H1 (cell line): ENCODE measurements around the gene ITGB5. TPM values are rescaled to one million over a fixed set of nuclear protein-coding genes. Genes with fewer than 3 reads are reported as not detected.

ENCODE experiments used
- CTCF ChIA-PET: fragments of 300-600 bp; sonication (Branson Sonifier 250); formaldehyde crosslinking; loops from one replicate; lab custom pipeline; 2021; ENCODE audit not compliant: partially characterized antibody; lab: Charles Lee
- POLR2A ChIA-PET: fragments of 300-600 bp; sonication (Branson Sonifier 250); formaldehyde crosslinking; loops from one replicate; lab custom pipeline; 2021; ENCODE audit warnings: inconsistent platforms; ENCODE audit not compliant: partially characterized antibody; lab: Charles Lee
- DNase-seq, 2 experiments: peaks; one replicate each; pipeline versions ENCODE4 v3.0.0 to v3.0.0-alpha.2; 2010 to 2022; ENCODE audit warnings: low spot score in 2 of 2, low read depth in 1 of 2, mixed read lengths in 1 of 2
- FAIRE-seq: peaks from 2 replicates; lab custom pipeline; 2011; peaks lifted over from hg19 to GRCh38; lab: Jason Lieb, UNC
- H2AFZ ChIP-seq: 2 replicates; pipeline ENCODE4 v1.8.1; 2012; ENCODE audit warnings: low read length, inconsistent platforms
- H2AK5ac ChIP-seq: 2 replicates; pipeline ENCODE4 v1.6.1; 2013; ENCODE audit warnings: low read depth, low read length
- H2BK120ac ChIP-seq: replicated peaks from 2 replicates; pipeline ENCODE3; 2013; ENCODE audit warnings: low read depth, low read length, inconsistent platforms
- H2BK12ac ChIP-seq: 2 replicates; pipeline ENCODE4 v1.6.1; 2013; ENCODE audit warnings: low read depth, low read length
- H2BK15ac ChIP-seq: 2 replicates; pipeline ENCODE4 v1.6.1; 2013; ENCODE audit warnings: low read length
- H2BK20ac ChIP-seq: 2 replicates; pipeline ENCODE4 v1.6.1; 2013; ENCODE audit warnings: low read length
- H2BK5ac ChIP-seq: 2 replicates; pipeline ENCODE4 v1.6.1; 2013; ENCODE audit warnings: low read depth, low read length
- H3K14ac ChIP-seq: 2 replicates; pipeline ENCODE4 v1.6.1; 2013; ENCODE audit warnings: inconsistent platforms; ENCODE audit not compliant: insufficient read length
- H3K18ac ChIP-seq: 2 replicates; pipeline ENCODE4 v1.6.1; 2013; ENCODE audit warnings: low read length; ENCODE audit errors: extremely low read depth
- H3K23ac ChIP-seq: 2 replicates; pipeline ENCODE4 v1.6.1; 2013; ENCODE audit warnings: inconsistent platforms; ENCODE audit not compliant: insufficient read length
- H3K23me2 ChIP-seq: 2 replicates; pipeline ENCODE4 v1.6.1; 2013; ENCODE audit warnings: low read depth, low read length
- H3K27ac ChIP-seq: 2 replicates; pipeline ENCODE4 v1.6.1; 2011; ENCODE audit warnings: low read depth, low read length, inconsistent platforms
- H3K27me3 ChIP-seq, 4 experiments: replicated peaks in 1 of 4; 1 replicate in 1 of 4; 2 replicates in 3 of 4; pipeline versions ENCODE4 v1.6.1 to v1.8.1; 2011 to 2013; ENCODE audit warnings: low read length in 3 of 4, mild to moderate bottlenecking in 3 of 4, inconsistent platforms in 2 of 4, mixed read lengths in 2 of 4, moderate library complexity in 1 of 4; ENCODE audit not compliant: control insufficient read depth in 3 of 4, insufficient read depth in 3 of 4; ENCODE audit errors: extremely low read depth in 1 of 4
- H3K36me3 ChIP-seq, 4 experiments: 2 replicates each; pipeline versions ENCODE4 v1.6.1 to v1.8.1; 2011 to 2013; ENCODE audit warnings: mild to moderate bottlenecking in 4 of 4, low read length in 3 of 4, moderate library complexity in 2 of 4, control low read depth in 1 of 4, inconsistent platforms in 1 of 4; ENCODE audit not compliant: insufficient read depth in 4 of 4, control insufficient read depth in 2 of 4
- H3K4ac ChIP-seq: replicated peaks from 2 replicates; pipeline ENCODE3; 2013; ENCODE audit warnings: low read length, low read depth, mixed read lengths, inconsistent platforms; ENCODE audit not compliant: insufficient read length
- H3K4me1 ChIP-seq, 4 experiments: replicated peaks in 1 of 4; 1 replicate in 1 of 4; 2 replicates in 3 of 4; pipeline versions ENCODE4 v1.6.1 to v1.8.1; 2011 to 2013; ENCODE audit warnings: low read length in 3 of 4, inconsistent platforms in 2 of 4, mixed read lengths in 1 of 4; ENCODE audit not compliant: insufficient read depth in 4 of 4, control insufficient read depth in 3 of 4
- H3K4me2 ChIP-seq, 2 experiments: 2 replicates each; pipeline versions ENCODE4 v1.6.1 to v1.8.1; 2011 to 2013; ENCODE audit warnings: low read depth in 2 of 2, low read length in 2 of 2, control low read depth in 1 of 2, inconsistent platforms in 1 of 2, mild to moderate bottlenecking in 1 of 2; ENCODE audit not compliant: insufficient read depth in 1 of 2
- H3K4me3 ChIP-seq, 4 experiments: fragments of 200-600, 300-600 bp in 1 of 4; sonication (generic), shearing (Covaris generic), sonication (Bioruptor Twin) in 1 of 4; 2 replicates each; pipeline versions ENCODE4 v1.5.1 to v1.8.1; 2011 to 2016; ENCODE audit warnings: low read length in 4 of 4, low read depth in 3 of 4, control low read depth in 2 of 4, inconsistent platforms in 2 of 4, mild to moderate bottlenecking in 2 of 4, mixed read lengths in 1 of 4, moderate library complexity in 1 of 4; ENCODE audit not compliant: insufficient read depth in 2 of 4; ENCODE audit errors: extremely low read depth in 1 of 4
- H3K56ac ChIP-seq: replicated peaks from 2 replicates; pipeline ENCODE3; 2013; ENCODE audit warnings: low read depth, mild to moderate bottlenecking, mixed read lengths, low read length, inconsistent platforms; ENCODE audit not compliant: insufficient read length
- H3K79me1 ChIP-seq: 2 replicates; pipeline ENCODE4 v1.6.1; 2013; ENCODE audit warnings: low read depth, low read length, control low read depth
- H3K79me2 ChIP-seq, 2 experiments: 2 replicates each; pipeline versions ENCODE4 v1.6.1 to v1.8.1; 2012 to 2013; ENCODE audit warnings: low read length in 2 of 2, mild to moderate bottlenecking in 2 of 2, inconsistent platforms in 1 of 2; ENCODE audit not compliant: insufficient read depth in 2 of 2, control insufficient read depth in 1 of 2
- H3K9ac ChIP-seq, 4 experiments: replicated peaks in 1 of 4; 1 replicate in 1 of 4; 2 replicates in 3 of 4; pipeline versions ENCODE4 v1.6.1 to v1.8.1; 2011 to 2013; ENCODE audit warnings: low read depth in 3 of 4, low read length in 3 of 4, control low read depth in 2 of 4, mild to moderate bottlenecking in 2 of 4, moderate library complexity in 2 of 4, inconsistent platforms in 1 of 4; ENCODE audit errors: extremely low read depth in 1 of 4
- H3K9me3 ChIP-seq, 2 experiments: 2 replicates each; pipeline versions ENCODE4 v1.6.1 to v1.8.1; 2012 to 2013; ENCODE audit warnings: mild to moderate bottlenecking in 2 of 2, moderate library complexity in 2 of 2, control low read depth in 1 of 2, inconsistent platforms in 1 of 2, low read depth in 1 of 2, low read length in 1 of 2, mixed read lengths in 1 of 2; ENCODE audit not compliant: insufficient read depth in 2 of 2
- H4K20me1 ChIP-seq, 2 experiments: replicated peaks in 1 of 2; 2 replicates each; pipeline versions ENCODE3 to v1.8.1; 2011 to 2013; ENCODE audit warnings: inconsistent platforms in 2 of 2, low read length in 2 of 2, mild to moderate bottlenecking in 1 of 2; ENCODE audit not compliant: insufficient read depth in 2 of 2, control insufficient read depth in 1 of 2
- H4K5ac ChIP-seq: 2 replicates; pipeline ENCODE4 v1.6.1; 2013; ENCODE audit warnings: low read length, low read depth, mixed read lengths, inconsistent platforms; ENCODE audit not compliant: insufficient read length
- H4K8ac ChIP-seq: 2 replicates; pipeline ENCODE4 v1.8.0; 2013; ENCODE audit warnings: mild to moderate bottlenecking, moderate library complexity, low read length, inconsistent platforms; ENCODE audit not compliant: insufficient read depth; ENCODE audit errors: extremely low read depth
- H4K91ac ChIP-seq: replicated peaks from 2 replicates; pipeline ENCODE3; 2013; ENCODE audit warnings: low read length, mixed read lengths, inconsistent platforms; ENCODE audit not compliant: insufficient read length
- CTBP2 ChIP-seq: IDR thresholded peaks from 2 replicates; pipeline ENCODE4 v1.7.0; 2011; ENCODE audit warnings: borderline replicate concordance, mild to moderate bottlenecking, moderate library complexity, mixed read lengths, low read length; ENCODE audit not compliant: insufficient read depth, insufficient read length
- GABPA ChIP-seq: IDR thresholded peaks from 2 replicates; pipeline ENCODE4 v1.6.1; 2011; ENCODE audit warnings: mild to moderate bottlenecking, low read length, moderate library complexity, borderline replicate concordance; ENCODE audit not compliant: insufficient read depth
- JUND ChIP-seq: IDR thresholded peaks from 2 replicates; pipeline ENCODE4 v1.6.1; 2011; ENCODE audit warnings: mild to moderate bottlenecking, improper control_type of control experiment, low read length
- NRF1 ChIP-seq: IDR thresholded peaks from 2 replicates; pipeline ENCODE4 v1.6.1; 2011; ENCODE audit warnings: mild to moderate bottlenecking, low read depth, low read length, improper control_type of control experiment
- POLR2A ChIP-seq, 2 experiments: IDR thresholded peaks; 1 replicate in 1 of 2; 2 replicates in 1 of 2; pipeline ENCODE4 v1.6.1; 2011; ENCODE audit warnings: low read depth in 2 of 2, low read length in 2 of 2, mild to moderate bottlenecking in 2 of 2; ENCODE audit errors: control extremely low read depth in 1 of 2
- POU5F1 ChIP-seq: IDR thresholded peaks from 2 replicates; pipeline ENCODE4 v1.6.1; 2011; ENCODE audit warnings: low read depth, mild to moderate bottlenecking, low read length, moderate library complexity
- RBBP5 ChIP-seq: IDR thresholded peaks from 2 replicates; pipeline ENCODE4 v1.7.1; 2012; ENCODE audit warnings: low read depth, mild to moderate bottlenecking, inconsistent platforms, low read length, moderate library complexity, borderline replicate concordance
- SAP30 ChIP-seq: fragments of 300-600 bp; sonication (generic); IDR thresholded peaks from 2 replicates; pipeline ENCODE4 v1.7.1; 2012; ENCODE audit warnings: low read length, moderate library complexity, mild to moderate bottlenecking, inconsistent platforms; ENCODE audit not compliant: insufficient read depth, insufficient replicate concordance
- SIN3A ChIP-seq, 2 experiments: IDR thresholded peaks in 1 of 2; conservative IDR thresholded peaks in 1 of 2; 2 replicates each; pipeline ENCODE4 v1.6.1; 2011 to 2012; ENCODE audit warnings: low read length in 2 of 2, improper control_type of control experiment in 1 of 2, low read depth in 1 of 2, mild to moderate bottlenecking in 1 of 2
- SIX5 ChIP-seq: IDR thresholded peaks from 2 replicates; pipeline ENCODE4 v1.6.1; 2011; ENCODE audit warnings: mild to moderate bottlenecking, low read depth, low read length
- SP1 ChIP-seq: IDR thresholded peaks from 2 replicates; pipeline ENCODE4 v1.6.1; 2011; ENCODE audit warnings: low read depth, low read length
- TBP ChIP-seq: IDR thresholded peaks from 2 replicates; pipeline ENCODE4 v1.6.1; 2011; ENCODE audit warnings: low read depth, low read length, improper control_type of control experiment
- TCF12 ChIP-seq: IDR thresholded peaks from 2 replicates; pipeline ENCODE4 v1.6.1; 2011; ENCODE audit warnings: low read depth, mild to moderate bottlenecking, low read length
- ZNF274 ChIP-seq: IDR thresholded peaks from 2 replicates; pipeline ENCODE4 v1.7.0; 2012; ENCODE audit warnings: low read length, borderline replicate concordance; ENCODE audit errors: extremely low read depth
- WGBS, 2 experiments: shearing (Covaris generic) in 1 of 2; methylation state at CpG; one replicate each; pipeline versions ENCODE4 v1.1.6 to v1.1.7; 2013 to 2015; ENCODE audit warnings: low lambda C conversion rate in 2 of 2, mixed read lengths in 2 of 2, inconsistent platforms in 1 of 2, low coverage in 1 of 2, missing lambda C conversion rate in 1 of 2; ENCODE audit not compliant: insufficient replicate concordance in 2 of 2, insufficient coverage in 1 of 2, insufficient read length in 1 of 2; ENCODE audit errors: extremely low coverage in 1 of 2, missing lambda C conversion rate in 1 of 2; 5-methylcytosine and 5-hydroxymethylcytosine counted together
- polyA plus RNA-seq, 7 experiments: library from polyadenylated mRNA; depleted of rRNA in 3 of 7; stranded (reverse) in 5 of 7; unstranded in 2 of 7; fragments of >200 nt in 5 of 7; fragments of 200-250 nt in 2 of 7; gene quantifications; 1 replicate in 5 of 7; 2 replicates in 1 of 7; 4 replicates in 1 of 7; pipeline versions ENCODE4 v1.2.1 to v1.2.3, GENCODE V29; 2011 to 2013; ENCODE audit warnings: missing spikeins in 2 of 7, mixed read lengths in 2 of 7
- total RNA-seq: library from RNA; stranded (reverse); fragmentation: NEBNext Ultra II Directional; extraction: Animal tissue kit (Norgen Biotek cat#: 25700); gene quantifications from 2 replicates; pipeline ENCODE4 v1.2.1, GENCODE V29; 2021

ITGB5 gene
- total and polyA plus RNA-seq, 2 of the 8 experiments (the other 6 are each of a cell fraction or from before 2014, with no cell fraction given), result 101 to 268 TPM

DNA sequence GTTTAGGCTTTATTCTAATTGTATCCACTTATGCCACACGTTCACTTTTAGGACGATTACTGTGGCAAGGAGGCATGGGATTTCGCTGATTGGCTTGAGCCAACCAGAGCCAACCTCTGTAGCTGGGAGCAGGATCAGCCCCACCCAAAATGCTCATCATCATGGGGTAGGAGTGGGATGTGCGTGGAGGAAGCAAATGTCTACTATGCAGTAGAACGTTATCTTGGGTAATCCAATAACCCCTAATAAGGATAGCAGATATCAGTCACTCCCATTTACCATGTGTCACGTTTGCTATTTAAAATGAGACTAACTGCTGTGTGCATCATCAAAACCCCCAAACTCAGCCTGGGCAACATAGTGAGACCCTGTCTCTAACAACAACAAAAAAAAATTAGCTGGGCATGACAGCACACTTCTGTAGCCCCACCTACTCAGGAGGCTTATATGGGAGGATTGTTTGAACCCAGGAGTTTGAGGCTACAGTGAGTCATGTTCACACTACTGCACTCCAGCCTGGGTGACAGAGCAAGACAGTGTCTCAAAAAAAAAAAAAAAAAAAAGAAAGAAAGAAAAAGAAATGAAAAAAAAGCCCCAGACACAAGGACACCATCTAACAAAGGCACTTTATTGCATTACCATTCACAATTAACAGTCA is 17.8 kb upstream of the ITGB5 start:
- H4K5ac ChIP-seq, result no peak overlapping the region
- H2BK20ac ChIP-seq, result no peak overlapping the region
- H3K79me2 ChIP-seq, result no peaks in the 10 kb centered on the region
- no peak overlapping the region for H3K14ac ChIP-seq
- H2BK120ac ChIP-seq, result no peak overlapping the region
- no peak overlapping the region for H3K23ac ChIP-seq
- H3K4ac ChIP-seq, result no peak overlapping the region
- H3K4me3 ChIP-seq, result no peak overlapping the region
- no peak overlapping the region for H3K4me2 ChIP-seq
- H3K56ac ChIP-seq, result no peak overlapping the region
- H2BK15ac ChIP-seq, result no peak overlapping the region
- no peak overlapping the region for H4K91ac ChIP-seq
- no peaks in the 10 kb centered on the region for H3K36me3 ChIP-seq
- no peak overlapping the region for H2AK5ac ChIP-seq
- CTCF ChIA-PET, result interaction anchor here (1.6 to 9.0 kb wide), 3 partner anchors 16 to 141 kb away, joined by 3 to 173 read pairs (median 7); no protein-coding TSS in a partner anchor
- POLR2A ChIA-PET, result no interaction called here
- no peaks in the 10 kb centered on the region for H3K9me3 ChIP-seq
- no peak for FAIRE-seq
- H3K9ac ChIP-seq, result no peak overlapping the region
- no peaks in the 10 kb centered on the region for H3K27me3 ChIP-seq
- no peak for DNase-seq
- no peak overlapping the region for H2BK5ac ChIP-seq
- H3K18ac ChIP-seq, result no peak overlapping the region
- no peaks in the 10 kb centered on the region; a peak in 1 of 7 replicates for H3K4me1 ChIP-seq
- no peak overlapping the region for H2BK12ac ChIP-seq
- no peaks in the 10 kb centered on the region for H3K23me2 ChIP-seq
- H3K79me1 ChIP-seq, result no peaks in the 10 kb centered on the region
- no peak overlapping the region for H2AFZ ChIP-seq
- no peaks in the 10 kb centered on the region for H4K20me1 ChIP-seq
- H3K27ac ChIP-seq, result no peak overlapping the region
- H4K8ac ChIP-seq, result no peak overlapping the region
- 80% methylated on average over 6 of the region's 6 CpGs; no CpG with 5 or more reads in 1 of the 2 experiments for WGBS, 2 experiments
- no peak for TF ChIP-seq SP1
- no peak for TF ChIP-seq POLR2A (IDR thresholded peaks at IDR 0.05; ENCODE audit: control extremely low read depth in 1 of 2, low read depth in 2 of 2, low read length in 2 of 2)
- TF ChIP-seq POU5F1, result no peak
- no peak for TF ChIP-seq ZNF274
- no peak for TF ChIP-seq NRF1
- TF ChIP-seq SIX5, result no peak
- TF ChIP-seq CTBP2, result no peak
- no peak for TF ChIP-seq JUND
- TF ChIP-seq GABPA, result no peak
- no peak for TF ChIP-seq TCF12
- no peak for TF ChIP-seq TBP
- no peak for TF ChIP-seq RBBP5
- no peak for TF ChIP-seq SIN3A (conservative IDR thresholded peaks at IDR 0.05 in 1 of 2, IDR thresholded peaks at IDR 0.05 in 1 of 2; ENCODE audit: low read depth in 1 of 2, low read length in 2 of 2)
- no peak for TF ChIP-seq SAP30
